Psoas muscle (tissue), 8 donors: ENCODE data around the gene LMOD1. TPM values are rescaled to one million over a fixed set of nuclear protein-coding genes. Genes with fewer than 3 reads are reported as not detected.

Experiments used
- ATAC-seq, 4 donors: fragments of 200-7000 bp; cut with Tn5 transposase; one replicate each; pipeline ENCODE4 v1.9.1; 2020; ENCODE audit warnings: moderate library complexity in 3 of 4, mild to moderate bottlenecking in 2 of 4
- DNase-seq, 2 donors: peaks; one replicate each; pipeline ENCODE4 v3.0.0-alpha.2; 2020
- H3K27ac ChIP-seq: fragments of 200-600 bp; one replicate; pipeline ENCODE4 v1.8.0; 2022
- H3K27me3 ChIP-seq, 3 donors: fragments of 200-600 bp in 1 of 3; one replicate each; pipeline versions ENCODE4 v1.6.1 to v1.8.0; 2013 to 2022; ENCODE audit warnings: low read length in 2 of 3, mild to moderate bottlenecking in 2 of 3, moderate library complexity in 1 of 3; ENCODE audit not compliant: insufficient read depth in 3 of 3
- H3K36me3 ChIP-seq, 2 donors: fragments of 200-600 bp in 1 of 2; one replicate each; pipeline versions ENCODE4 v1.6.1 to v1.8.0; 2013 to 2022; ENCODE audit warnings: low read depth in 1 of 2, mild to moderate bottlenecking in 1 of 2, moderate library complexity in 1 of 2; ENCODE audit not compliant: insufficient read depth in 1 of 2
- H3K4me1 ChIP-seq: fragments of 200-600 bp; one replicate; pipeline ENCODE4 v1.8.0; 2022
- H3K4me3 ChIP-seq: fragments of 200-600 bp; one replicate; pipeline ENCODE4 v1.8.0; 2022; ENCODE audit warnings: mild to moderate bottlenecking
- H3K9me3 ChIP-seq: fragments of 200-600 bp; one replicate; pipeline ENCODE4 v1.8.0; 2022
- CTCF ChIP-seq: fragments of 200-600 bp; IDR thresholded peaks from one replicate; pipeline ENCODE4 v1.8.0; 2022; ENCODE audit warnings: antibody characterized with exemption
- WGBS, 3 donors: extraction: QIAGEN DNeasy Blood & Tissue Kit; methylation state at CpG; one replicate each; pipeline versions ENCODE4 v1.1.6 to v1.1.7; 2013; 5-methylcytosine and 5-hydroxymethylcytosine counted together
- intact Hi-C, 2 donors: fragments of 100-400 bp; cut with DNase I; formaldehyde crosslinking; loops; one replicate each; pipeline versions ENCODE4 v1.11.0 to v1.14.2; 2022
- polyA plus RNA-seq, 3 donors: library from polyadenylated mRNA; stranded (reverse); fragments of 200-250 nt; gene quantifications; one replicate each; pipeline ENCODE4 v1.2.3, GENCODE V29; 2013
- total RNA-seq, 4 donors: library from RNA; stranded (reverse); fragmentation: NEBNext Ultra II Directional in 2 of 4; extraction: Animal tissue kit (Norgen Biotek cat#: 25700) in 2 of 4; gene quantifications; one replicate each; pipeline versions ENCODE4 v1.2.1 to v1.2.4, GENCODE V29; 2021 to 2023
- donor health status: healthy with polysubstance abuse.
- donor health status: DM: no; HTN: no; CAD: no; lungs with moderate emphysema.
- donor health status: Bipolar disorder and iron deficiency.
- donor health status: healthy.
- donor health status: DM: yes; HTN: yes; CAD: no.
- donor health status: DM: no; HTN: no; CAD: no.
- donor health status: DM: no; HTN: no; CAD: no.
- donor health status: DM: yes; HTN: yes; CAD: no.

Gene LMOD1
- total and polyA plus RNA-seq, 7 donors, result 4.9 to 45.4 (median 15.5) TPM

DNA sequence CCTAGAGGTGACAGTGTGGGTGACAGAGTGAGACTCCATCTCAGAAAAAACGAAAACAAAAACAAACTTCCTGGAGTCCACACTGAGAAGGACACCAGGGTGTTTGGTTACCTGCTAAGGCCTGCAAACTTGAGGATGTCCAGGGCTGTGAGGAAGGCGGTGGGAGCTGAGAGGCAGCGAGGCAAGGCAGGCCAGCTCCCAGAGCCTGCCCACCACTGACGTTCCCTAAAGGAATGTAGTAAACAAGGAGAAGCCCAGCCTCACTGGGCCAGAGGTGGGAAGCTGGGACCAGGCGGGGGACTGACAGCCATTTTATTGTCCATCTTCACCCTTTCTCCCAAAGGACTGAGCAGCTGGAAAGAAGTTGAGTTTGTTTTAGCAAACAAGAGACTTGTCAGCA, 33.5 kb downstream of the LMOD1 start:
- WGBS, 3 donors, result 53 to 77% (median 59%) methylated on average over 5 of the region's 5 CpGs
- peak in 1 of 2 donors; percentile 54 for DNase-seq
- no peak for TF ChIP-seq CTCF

DNA sequence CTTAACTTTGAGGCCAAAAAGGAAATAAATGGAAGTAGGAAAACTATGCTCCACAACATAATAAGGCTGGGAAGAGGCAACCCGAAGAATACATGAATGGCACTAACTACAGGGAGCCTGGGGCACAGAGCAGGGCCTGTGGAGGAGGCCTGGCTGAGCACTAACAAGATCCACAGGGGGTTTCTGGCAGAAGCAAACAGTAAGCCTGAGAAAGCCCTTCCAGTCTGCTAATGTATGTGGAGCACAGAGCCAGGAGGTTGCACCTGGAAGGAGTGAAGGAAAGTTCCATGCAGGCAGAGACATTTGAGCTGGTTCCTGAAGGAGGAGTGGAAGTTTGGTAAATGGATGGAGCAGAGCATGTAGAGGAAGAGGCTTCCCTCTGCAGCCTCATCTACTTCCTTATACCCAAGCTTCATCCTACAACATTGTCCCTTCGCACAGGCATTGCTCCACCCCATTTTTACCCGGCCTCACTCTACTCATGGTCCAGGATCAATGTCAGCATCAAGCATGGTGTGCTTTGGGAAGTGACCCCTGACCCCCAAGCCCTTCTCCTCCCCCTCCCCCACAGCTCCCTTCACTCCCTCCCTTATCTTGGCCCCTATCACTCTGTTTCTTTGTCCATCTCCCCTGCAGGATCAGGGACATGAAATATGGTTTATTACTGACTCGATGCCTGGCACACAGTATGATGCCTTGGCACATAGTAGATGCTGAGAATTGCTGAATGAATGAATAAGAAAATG, 34.3 kb downstream of the LMOD1 start:
- Histone ChIP-seq H3K27ac (peak overlapping the region; percentile 2), H3K4me3 (no peak overlapping the region), H3K27me3 (no peaks in the 10 kb centered on the region), H3K9me3 (no peaks in the 10 kb centered on the region), H3K4me1 (peaks cover 27% of the 10 kb centered on the region), H3K36me3 (peaks cover 0 to 4% of the 10 kb centered on the region in 2 donors)
- 61 to 77% (median 66%) methylated on average over 4 of the region's 4 CpGs for WGBS, 3 donors
- intact Hi-C loops, result no loop called here
- ATAC-seq, result no peak
- TF ChIP-seq CTCF, result no peak
- DNase-seq, result no peak

More for the DNA sequence above, 33.5 kb downstream of the LMOD1 start:
- H3K9me3 ChIP-seq, result no peaks in the 10 kb centered on the region
- no peak overlapping the region for H3K27ac ChIP-seq
- no peaks in the 10 kb centered on the region for H3K27me3 ChIP-seq
- H3K36me3 ChIP-seq, result peaks cover 0 to 4% of the 10 kb centered on the region in 2 donors
- intact Hi-C loops, result no loop called here
- ATAC-seq, result no peak
- no peak overlapping the region for H3K4me3 ChIP-seq
- peaks cover 29% of the 10 kb centered on the region for H3K4me1 ChIP-seq

DNA sequence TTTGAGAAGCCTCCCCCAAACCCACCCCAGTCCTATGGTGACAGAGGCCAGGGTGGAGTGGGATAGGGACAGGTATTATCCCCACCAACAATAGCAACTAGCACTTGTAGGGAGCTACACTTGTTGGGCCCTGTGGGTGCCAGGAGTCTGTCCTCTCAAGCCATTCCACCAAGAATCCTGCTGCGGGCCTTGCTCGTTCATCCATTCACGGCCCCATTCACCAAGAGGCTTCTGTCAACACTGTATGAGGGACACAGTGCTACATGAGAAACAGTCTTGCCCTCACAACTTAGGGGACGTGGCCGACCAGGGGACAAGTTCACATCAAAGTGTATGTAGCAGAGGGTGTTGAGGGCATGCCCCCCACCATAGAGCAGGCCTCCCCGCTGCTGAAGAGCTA, 38.7 kb downstream of the LMOD1 start:
- no peak overlapping the region for H3K4me3 ChIP-seq
- peak overlapping the region; percentile 75 for H3K27ac ChIP-seq
- 60 to 93% (median 64%) methylated on average over 6 of the region's 6 CpGs for WGBS, 3 donors
- H3K36me3 ChIP-seq, result peaks cover 0 to 1% of the 10 kb centered on the region in 2 donors
- DNase-seq (peak in 1 of 2 donors; percentile 15), ATAC-seq (no peak)
- no peaks in the 10 kb centered on the region for H3K27me3 ChIP-seq
- H3K9me3 ChIP-seq, result no peaks in the 10 kb centered on the region
- H3K4me1 ChIP-seq, result peaks cover 44% of the 10 kb centered on the region
- intact Hi-C loops, result no loop called here
- TF ChIP-seq CTCF, result no peak

- peak; percentile 42 to 54 (median 45) for ATAC-seq
- H3K27me3 ChIP-seq, result no peaks in the 10 kb centered on the region
- H3K9me3 ChIP-seq, result no peaks in the 10 kb centered on the region
- H3K4me3 ChIP-seq, result no peak overlapping the region
- DNase-seq, result peak in 1 of 2 donors; percentile 45
- WGBS, 3 donors, result 50 to 73% (median 65%) methylated on average over 3 of the region's 3 CpGs
- no peaks in the 10 kb centered on the region for H3K36me3 ChIP-seq
- H3K27ac ChIP-seq, result peak overlapping the region; percentile 75
- intact Hi-C loops, result no loop called here
- TF ChIP-seq CTCF, result no peak
- peaks cover 47% of the 10 kb centered on the region for H3K4me1 ChIP-seq
These were observed 40.0 kb downstream of the LMOD1 start for GRCh38 chr1:201906336-201906735.
